Measurements from ENCODE around the gene SEMA3A.
"Not testable (repeated sequence)": the region's sequence is repeated elsewhere in the genome, so short reads cannot be mapped to it uniquely, and the experiment has no call there.

The SEMA3A gene
- 0 to 0.35 (median 0) reads per million in 3 donors for total RNA-seq

- Histone ChIP-seq H3K27me3 (replicated peaks; ENCODE audit: control insufficient read depth, insufficient read depth, low read length, poor library complexity, severe bottlenecking) (no peaks in the 10 kb centered on the region), H3K27ac (ENCODE audit: insufficient read depth, low read length, poor library complexity, severe bottlenecking) (no peak within 1 kb of the TSS), H3K4me3 (ENCODE audit: insufficient read depth, low read depth, low read length, poor library complexity, severe bottlenecking) (peak within 1 kb of the TSS; percentile 44), H3K4me1 (ENCODE audit: control insufficient read depth, insufficient read depth, low read length, poor library complexity, severe bottlenecking) (no peaks in the 10 kb centered on the region), H3K9me3 (ENCODE audit: control insufficient read depth, low read length) (no peaks in the 10 kb centered on the region), H3K36me3 (ENCODE audit: control insufficient read depth, insufficient read depth, low read length) (no peaks in the 10 kb centered on the region)
- no peak for DNase-seq
Observed at GRCh38 chr7:84194484-84195271, at the start of gene SEMA3A. TSS of gene SEMA3A (minus strand) at chr7:84194789. CDS start at chr7:84194586, 203 bp downstream.

- not testable (repeated sequence) for H3K9me3 ChIP-seq (ENCODE audit: control insufficient read depth, low read length); H3K4me3 ChIP-seq (ENCODE audit: insufficient read depth, low read depth, low read length, poor library complexity, severe bottlenecking); DNase-seq; H3K36me3 ChIP-seq (ENCODE audit: control insufficient read depth, insufficient read depth, low read length); H3K27ac ChIP-seq (ENCODE audit: insufficient read depth, low read length, poor library complexity, severe bottlenecking); H3K4me1 ChIP-seq (ENCODE audit: control insufficient read depth, insufficient read depth, low read length, poor library complexity, severe bottlenecking); H3K27me3 ChIP-seq (replicated peaks; ENCODE audit: control insufficient read depth, insufficient read depth, low read length, poor library complexity, severe bottlenecking)
Observed at GRCh38 chr7:84243037-84243436, 48.4 kb upstream of the SEMA3A start.

DNA sequence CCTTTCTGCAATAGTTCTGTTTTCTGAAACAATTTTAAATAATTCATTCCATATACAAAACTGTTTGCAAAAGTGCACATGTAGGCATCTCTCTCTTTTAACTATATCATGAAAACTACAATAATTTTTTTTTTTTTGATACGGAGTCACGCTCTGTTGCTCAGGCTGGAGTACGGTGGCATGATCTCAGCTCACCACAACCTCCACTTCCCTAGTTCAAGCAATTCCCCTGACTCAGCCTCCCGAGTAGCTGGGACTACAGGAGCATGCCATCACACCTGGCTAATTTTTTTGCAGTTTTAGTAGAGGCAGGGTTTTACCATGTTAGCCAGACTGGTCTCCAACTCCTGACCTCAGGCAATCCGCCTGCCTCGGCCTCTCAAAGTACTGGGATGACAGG is 44.0 kb upstream of the SEMA3A start:
- DNase-seq, result no peak
- Histone ChIP-seq H3K27me3 (replicated peaks; ENCODE audit: control insufficient read depth, insufficient read depth, low read length, poor library complexity, severe bottlenecking) (no peaks in the 10 kb centered on the region), H3K9me3 (ENCODE audit: control insufficient read depth, low read length) (no peaks in the 10 kb centered on the region), H3K4me1 (ENCODE audit: control insufficient read depth, insufficient read depth, low read length, poor library complexity, severe bottlenecking) (no peaks in the 10 kb centered on the region), H3K4me3 (ENCODE audit: insufficient read depth, low read depth, low read length, poor library complexity, severe bottlenecking) (no peak overlapping the region), H3K36me3 (ENCODE audit: control insufficient read depth, insufficient read depth, low read length) (no peaks in the 10 kb centered on the region), H3K27ac (ENCODE audit: insufficient read depth, low read length, poor library complexity, severe bottlenecking) (no peak overlapping the region)

GRCh38 chr7:84237533-84238173 is 43.1 kb upstream of the SEMA3A start:
- no peaks in the 10 kb centered on the region for H3K4me1 ChIP-seq (ENCODE audit: control insufficient read depth, insufficient read depth, low read length, poor library complexity, severe bottlenecking)

GRCh38 chr7:84236398-84236797 is 41.8 kb upstream of the SEMA3A start:
- H3K4me1 ChIP-seq (ENCODE audit: control insufficient read depth, insufficient read depth, low read length, poor library complexity, severe bottlenecking), result no peaks in the 10 kb centered on the region

More at GRCh38 chr7:84237533-84238173, 43.1 kb upstream of the SEMA3A start:
- H3K36me3 ChIP-seq (ENCODE audit: control insufficient read depth, insufficient read depth, low read length), result no peaks in the 10 kb centered on the region
- no peak overlapping the region for H3K27ac ChIP-seq (ENCODE audit: insufficient read depth, low read length, poor library complexity, severe bottlenecking)
- no peak overlapping the region for H3K4me3 ChIP-seq (ENCODE audit: insufficient read depth, low read depth, low read length, poor library complexity, severe bottlenecking)
- no peaks in the 10 kb centered on the region for H3K9me3 ChIP-seq (ENCODE audit: control insufficient read depth, low read length)
- no peak for DNase-seq
- H3K27me3 ChIP-seq (replicated peaks; ENCODE audit: control insufficient read depth, insufficient read depth, low read length, poor library complexity, severe bottlenecking), result no peaks in the 10 kb centered on the region

GRCh38 chr7:84232646-84233045 is 38.1 kb upstream of the SEMA3A start:
- H3K9me3 ChIP-seq (ENCODE audit: control insufficient read depth, low read length), result no peaks in the 10 kb centered on the region
- H3K27ac ChIP-seq (ENCODE audit: insufficient read depth, low read length, poor library complexity, severe bottlenecking), result no peak overlapping the region
- DNase-seq, result no peak
- H3K4me1 ChIP-seq (ENCODE audit: control insufficient read depth, insufficient read depth, low read length, poor library complexity, severe bottlenecking), result no peaks in the 10 kb centered on the region
- no peaks in the 10 kb centered on the region for H3K36me3 ChIP-seq (ENCODE audit: control insufficient read depth, insufficient read depth, low read length)
- no peaks in the 10 kb centered on the region for H3K27me3 ChIP-seq (replicated peaks; ENCODE audit: control insufficient read depth, insufficient read depth, low read length, poor library complexity, severe bottlenecking)
- H3K4me3 ChIP-seq (ENCODE audit: insufficient read depth, low read depth, low read length, poor library complexity, severe bottlenecking), result no peak overlapping the region

More at GRCh38 chr7:84236398-84236797, 41.8 kb upstream of the SEMA3A start:
- no peak for DNase-seq
- H3K27ac ChIP-seq (ENCODE audit: insufficient read depth, low read length, poor library complexity, severe bottlenecking), result no peak overlapping the region
- no peak overlapping the region for H3K4me3 ChIP-seq (ENCODE audit: insufficient read depth, low read depth, low read length, poor library complexity, severe bottlenecking)
- H3K9me3 ChIP-seq (ENCODE audit: control insufficient read depth, low read length), result no peaks in the 10 kb centered on the region
- no peaks in the 10 kb centered on the region for H3K36me3 ChIP-seq (ENCODE audit: control insufficient read depth, insufficient read depth, low read length)
- H3K27me3 ChIP-seq (replicated peaks; ENCODE audit: control insufficient read depth, insufficient read depth, low read length, poor library complexity, severe bottlenecking), result no peaks in the 10 kb centered on the region

DNA sequence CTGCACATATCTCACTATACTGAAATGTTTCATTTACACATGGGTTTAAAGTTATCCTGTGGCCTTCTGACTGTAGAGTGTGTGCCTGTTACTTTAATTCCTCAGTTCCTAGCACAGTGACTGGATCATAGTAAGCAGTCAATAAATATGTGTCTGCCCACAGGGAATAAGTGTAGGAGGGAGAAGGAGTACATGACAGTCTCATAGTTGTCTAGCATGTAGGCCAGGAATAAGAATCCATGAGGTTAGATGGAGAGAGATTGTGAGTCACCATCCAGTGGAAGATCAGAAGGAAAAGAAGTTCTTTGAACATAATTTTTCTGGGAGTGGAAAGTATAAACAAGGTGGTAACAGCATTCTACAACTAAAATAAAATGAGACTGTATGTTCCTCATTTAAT is 36.6 kb upstream of the SEMA3A start:
- Histone ChIP-seq H3K27ac (ENCODE audit: insufficient read depth, low read length, poor library complexity, severe bottlenecking) (no peak overlapping the region), H3K4me1 (ENCODE audit: control insufficient read depth, insufficient read depth, low read length, poor library complexity, severe bottlenecking) (no peaks in the 10 kb centered on the region), H3K36me3 (ENCODE audit: control insufficient read depth, insufficient read depth, low read length) (no peaks in the 10 kb centered on the region), H3K27me3 (replicated peaks; ENCODE audit: control insufficient read depth, insufficient read depth, low read length, poor library complexity, severe bottlenecking) (no peaks in the 10 kb centered on the region), H3K4me3 (ENCODE audit: insufficient read depth, low read depth, low read length, poor library complexity, severe bottlenecking) (no peak overlapping the region), H3K9me3 (ENCODE audit: control insufficient read depth, low read length) (no peaks in the 10 kb centered on the region)
- DNase-seq, result no peak

GRCh38 chr7:84230491-84230890 is 35.9 kb upstream of the SEMA3A start:
- Histone ChIP-seq H3K36me3 (ENCODE audit: control insufficient read depth, insufficient read depth, low read length) (no peaks in the 10 kb centered on the region), H3K27me3 (replicated peaks; ENCODE audit: control insufficient read depth, insufficient read depth, low read length, poor library complexity, severe bottlenecking) (no peaks in the 10 kb centered on the region), H3K4me1 (ENCODE audit: control insufficient read depth, insufficient read depth, low read length, poor library complexity, severe bottlenecking) (no peaks in the 10 kb centered on the region), H3K4me3 (ENCODE audit: insufficient read depth, low read depth, low read length, poor library complexity, severe bottlenecking) (no peak overlapping the region), H3K9me3 (ENCODE audit: control insufficient read depth, low read length) (no peaks in the 10 kb centered on the region), H3K27ac (ENCODE audit: insufficient read depth, low read length, poor library complexity, severe bottlenecking) (no peak overlapping the region)
- DNase-seq, result no peak

GRCh38 chr7:84228526-84228925 is 33.9 kb upstream of the SEMA3A start:
- Histone ChIP-seq H3K9me3 (ENCODE audit: control insufficient read depth, low read length) (no peaks in the 10 kb centered on the region), H3K4me1 (ENCODE audit: control insufficient read depth, insufficient read depth, low read length, poor library complexity, severe bottlenecking) (no peaks in the 10 kb centered on the region), H3K27me3 (replicated peaks; ENCODE audit: control insufficient read depth, insufficient read depth, low read length, poor library complexity, severe bottlenecking) (no peaks in the 10 kb centered on the region), H3K36me3 (ENCODE audit: control insufficient read depth, insufficient read depth, low read length) (no peaks in the 10 kb centered on the region), H3K27ac (ENCODE audit: insufficient read depth, low read length, poor library complexity, severe bottlenecking) (no peak overlapping the region), H3K4me3 (ENCODE audit: insufficient read depth, low read depth, low read length, poor library complexity, severe bottlenecking) (no peak overlapping the region)
- DNase-seq, result no peak

DNA sequence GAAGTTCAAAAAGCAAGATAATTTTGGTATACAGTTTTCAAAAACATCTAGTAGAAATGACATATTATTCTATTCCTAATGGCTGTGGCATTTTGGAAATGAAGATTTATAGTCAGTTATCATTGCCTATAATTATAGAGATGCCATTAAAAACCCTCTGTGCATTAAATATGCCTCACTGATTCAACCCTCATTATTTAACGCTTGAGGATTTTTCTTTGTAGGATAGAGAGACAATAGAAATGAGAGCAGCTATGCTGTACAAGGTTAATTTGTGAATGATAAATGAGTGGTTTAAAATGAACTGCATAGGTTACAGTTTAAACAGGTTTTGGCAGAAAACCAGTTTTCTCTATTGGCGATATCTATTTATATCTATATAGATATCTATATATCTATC is 32.2 kb upstream of the SEMA3A start:
- no peak overlapping the region for H3K27ac ChIP-seq (ENCODE audit: insufficient read depth, low read length, poor library complexity, severe bottlenecking)
- no peaks in the 10 kb centered on the region for H3K27me3 ChIP-seq (replicated peaks; ENCODE audit: control insufficient read depth, insufficient read depth, low read length, poor library complexity, severe bottlenecking)
- H3K9me3 ChIP-seq (ENCODE audit: control insufficient read depth, low read length), result no peaks in the 10 kb centered on the region
- H3K36me3 ChIP-seq (ENCODE audit: control insufficient read depth, insufficient read depth, low read length), result no peaks in the 10 kb centered on the region
- no peak overlapping the region for H3K4me3 ChIP-seq (ENCODE audit: insufficient read depth, low read depth, low read length, poor library complexity, severe bottlenecking)
- no peaks in the 10 kb centered on the region for H3K4me1 ChIP-seq (ENCODE audit: control insufficient read depth, insufficient read depth, low read length, poor library complexity, severe bottlenecking)
- no peak for DNase-seq

Data from effector memory CD4-positive, alpha-beta T cell (primary cell).